Nephron (organoid): Measurements from ENCODE around the gene SYNJ1.
"Not testable (repeated sequence)": the region's sequence is repeated elsewhere in the genome, so short reads cannot be mapped to it uniquely, and the experiment has no call there.

Experiments used
- H3K27ac Mint-ChIP-seq, 3 experiments: 2 replicates each; pipeline ENCODE4 v1.8.0; 2020; ENCODE audit warnings: mixed read lengths in 3 of 3, mild to moderate bottlenecking in 2 of 3, moderate library complexity in 1 of 3
- H3K27me3 Mint-ChIP-seq: 2 replicates; pipeline ENCODE4 v1.8.0; 2021; ENCODE audit warnings: low read depth, mild to moderate bottlenecking, moderate library complexity, mixed read lengths
- H3K36me3 Mint-ChIP-seq: 2 replicates; pipeline ENCODE4 v1.8.0; 2020; ENCODE audit warnings: low read depth, mixed read lengths
- H3K4me1 Mint-ChIP-seq: 2 replicates; pipeline ENCODE4 v1.8.0; 2020; ENCODE audit warnings: mixed read lengths
- H3K4me3 Mint-ChIP-seq, 3 experiments: 2 replicates each; pipeline ENCODE4 v1.8.0; 2020; ENCODE audit warnings: mild to moderate bottlenecking in 3 of 3, mixed read lengths in 3 of 3, moderate library complexity in 2 of 3
- H3K9me3 Mint-ChIP-seq: 2 replicates; pipeline ENCODE4 v1.8.0; 2020; ENCODE audit warnings: mixed read lengths
- CTCF ChIP-seq, 3 experiments: fragments of 200-600 bp; sonication (generic); IDR thresholded peaks; one replicate each; pipeline ENCODE4 v1.5.0; 2021; ENCODE audit warnings: antibody characterized with exemption in 3 of 3; ENCODE audit not compliant: unreplicated experiment in 3 of 3

SYNJ1 gene

GRCh38 chr21:32727687-32728455 is at the start of gene SYNJ1:
SYNJ1 (minus strand) TSS chr21:32728013; CDS start chr21:32726895, 1,118 bp downstream.
- no peaks in the 10 kb centered on the region for H3K36me3 Mint-ChIP-seq
- H3K4me3 Mint-ChIP-seq, result peak within 1 kb of the TSS; percentile 89 to 97 (median 97)
- peaks cover 5% of the 10 kb centered on the region for H3K4me1 Mint-ChIP-seq
- H3K9me3 Mint-ChIP-seq, result no peaks in the 10 kb centered on the region
- no peak for TF ChIP-seq CTCF (IDR thresholded peaks at IDR 0.05; ENCODE audit: unreplicated experiment in 3 of 3)
- H3K27ac Mint-ChIP-seq, result peak within 1 kb of the TSS; percentile 65 to 91 (median 89)
- no peaks in the 10 kb centered on the region for H3K27me3 Mint-ChIP-seq

GRCh38 chr21:32777269-32777668 is 49.5 kb upstream of the SYNJ1 start:
- H3K4me3 Mint-ChIP-seq, result no peak overlapping the region
- H3K36me3 Mint-ChIP-seq, result no peaks in the 10 kb centered on the region
- H3K9me3 Mint-ChIP-seq, result no peaks in the 10 kb centered on the region
- no peak for TF ChIP-seq CTCF (IDR thresholded peaks at IDR 0.05; ENCODE audit: unreplicated experiment in 3 of 3)
- H3K27ac Mint-ChIP-seq, result no peak overlapping the region
- no peaks in the 10 kb centered on the region for H3K27me3 Mint-ChIP-seq
- no peaks in the 10 kb centered on the region for H3K4me1 Mint-ChIP-seq

- no peaks in the 10 kb centered on the region for H3K9me3 Mint-ChIP-seq
- H3K36me3 Mint-ChIP-seq, result no peaks in the 10 kb centered on the region
- no peak overlapping the region for H3K27ac Mint-ChIP-seq
- no peak overlapping the region for H3K4me3 Mint-ChIP-seq
- H3K4me1 Mint-ChIP-seq, result peaks cover 5% of the 10 kb centered on the region
- TF ChIP-seq CTCF (IDR thresholded peaks at IDR 0.05; ENCODE audit: unreplicated experiment in 3 of 3), result no peak
- no peaks in the 10 kb centered on the region for H3K27me3 Mint-ChIP-seq
Measured at GRCh38 chr21:32776743-32777142, 48.9 kb upstream of the SYNJ1 start.

GRCh38 chr21:32773048-32773344 is 45.2 kb upstream of the SYNJ1 start:
- Mint-ChIP-seq H3K4me1 (peaks cover 28% of the 10 kb centered on the region), H3K27ac (peak overlapping the region; percentile 89 to 96 (median 93))
- H3K36me3 Mint-ChIP-seq, result not testable (repeated sequence)

GRCh38 chr21:32772281-32773047 is 44.7 kb upstream of the SYNJ1 start:
- Mint-ChIP-seq H3K4me1 (peaks cover 28% of the 10 kb centered on the region), H3K27me3 (no peaks in the 10 kb centered on the region)

More at GRCh38 chr21:32773048-32773344, 45.2 kb upstream of the SYNJ1 start:
- not testable (repeated sequence) for H3K9me3 Mint-ChIP-seq, H3K27me3 Mint-ChIP-seq
- peak overlapping the region; percentile 88 to 97 (median 93) for H3K4me3 Mint-ChIP-seq

More at GRCh38 chr21:32772281-32773047, 44.7 kb upstream of the SYNJ1 start:
- peak overlapping the region; percentile 88 to 97 (median 93) for H3K4me3 Mint-ChIP-seq
- no peak for TF ChIP-seq CTCF (IDR thresholded peaks at IDR 0.05; ENCODE audit: unreplicated experiment in 3 of 3)
- H3K27ac Mint-ChIP-seq, result peak overlapping the region; percentile 89 to 96 (median 93)
- H3K9me3 Mint-ChIP-seq, result no peaks in the 10 kb centered on the region
- H3K36me3 Mint-ChIP-seq, result peaks cover 15% of the 10 kb centered on the region
